Activated naive CD8-positive, alpha-beta T cell treated with anti-CD3 and anti-CD28 coated beads for 36 hours (primary cell): ENCODE results near the gene AXIN1. TPM values are rescaled to one million over a fixed set of nuclear protein-coding genes. Genes with fewer than 3 reads are reported as not detected.
"Not testable (repeated sequence)": the region's sequence is repeated elsewhere in the genome, so short reads cannot be mapped to it uniquely, and the experiment has no call there.

Source experiments
- DNase-seq: peaks from one replicate; pipeline ENCODE4 v3.0.0; 2021
- H3K27ac Mint-ChIP-seq: one replicate; pipeline ENCODE4 v1.8.0; 2022; ENCODE audit warnings: mild to moderate bottlenecking, moderate library complexity, mixed read lengths
- H3K27me3 Mint-ChIP-seq: one replicate; pipeline ENCODE4 v1.8.0; 2022; ENCODE audit warnings: mild to moderate bottlenecking, mixed read lengths
- H3K36me3 Mint-ChIP-seq: one replicate; pipeline ENCODE4 v1.8.0; 2021; ENCODE audit warnings: mild to moderate bottlenecking, mixed read lengths
- H3K4me1 Mint-ChIP-seq: one replicate; pipeline ENCODE4 v1.8.0; 2021; ENCODE audit warnings: mixed read lengths
- H3K4me3 Mint-ChIP-seq: one replicate; pipeline ENCODE4 v1.8.0; 2022; ENCODE audit warnings: mild to moderate bottlenecking, moderate library complexity, mixed read lengths
- H3K9me3 Mint-ChIP-seq: one replicate; pipeline ENCODE4 v1.8.0; 2022; ENCODE audit warnings: mixed read lengths
- total RNA-seq, 2 experiments: library from RNA; stranded (reverse); gene quantifications; one replicate each; pipeline ENCODE4 v1.2.3, GENCODE V29; 2021

AXIN1 gene
- total RNA-seq, 2 experiments from 2014 or later = 23.9 to 24.6 TPM

- peaks cover 29% of the 10 kb centered on the region for H3K36me3 Mint-ChIP-seq
- H3K9me3 Mint-ChIP-seq = no peaks in the 10 kb centered on the region
- H3K4me3 Mint-ChIP-seq = no peak overlapping the region
- no peaks in the 10 kb centered on the region for H3K27me3 Mint-ChIP-seq
- H3K27ac Mint-ChIP-seq = no peak overlapping the region
- DNase-seq = no peak
- H3K4me1 Mint-ChIP-seq = peaks cover 54% of the 10 kb centered on the region
Measured at GRCh38 chr16:340370-341091, 12.0 kb downstream of the AXIN1 start.

DNA sequence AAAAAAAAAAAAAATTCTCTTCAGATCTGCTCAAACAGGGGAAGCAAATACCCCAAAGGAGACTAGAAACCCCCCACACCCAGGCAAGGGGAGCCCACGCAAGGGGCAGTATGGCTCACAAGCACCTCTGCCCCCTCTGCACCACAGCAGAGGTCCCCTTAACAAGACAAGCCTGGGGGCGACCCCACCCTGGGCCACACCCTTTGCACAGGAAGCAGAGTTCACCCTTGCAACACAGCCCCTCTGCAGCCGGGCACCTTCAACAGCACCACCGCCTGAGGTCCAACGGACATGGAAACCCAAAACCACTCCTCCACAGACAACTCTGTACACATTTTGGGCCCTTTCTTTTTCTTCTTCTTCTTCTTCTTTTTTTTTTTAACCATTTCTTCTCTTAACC is 12.8 kb downstream of the AXIN1 start:
- Mint-ChIP-seq H3K4me3 (no peak overlapping the region), H3K27me3 (no peaks in the 10 kb centered on the region), H3K36me3 (peaks cover 26% of the 10 kb centered on the region), H3K9me3 (no peaks in the 10 kb centered on the region), H3K4me1 (peaks cover 54% of the 10 kb centered on the region), H3K27ac (no peak overlapping the region)
- DNase-seq = no peak

DNA sequence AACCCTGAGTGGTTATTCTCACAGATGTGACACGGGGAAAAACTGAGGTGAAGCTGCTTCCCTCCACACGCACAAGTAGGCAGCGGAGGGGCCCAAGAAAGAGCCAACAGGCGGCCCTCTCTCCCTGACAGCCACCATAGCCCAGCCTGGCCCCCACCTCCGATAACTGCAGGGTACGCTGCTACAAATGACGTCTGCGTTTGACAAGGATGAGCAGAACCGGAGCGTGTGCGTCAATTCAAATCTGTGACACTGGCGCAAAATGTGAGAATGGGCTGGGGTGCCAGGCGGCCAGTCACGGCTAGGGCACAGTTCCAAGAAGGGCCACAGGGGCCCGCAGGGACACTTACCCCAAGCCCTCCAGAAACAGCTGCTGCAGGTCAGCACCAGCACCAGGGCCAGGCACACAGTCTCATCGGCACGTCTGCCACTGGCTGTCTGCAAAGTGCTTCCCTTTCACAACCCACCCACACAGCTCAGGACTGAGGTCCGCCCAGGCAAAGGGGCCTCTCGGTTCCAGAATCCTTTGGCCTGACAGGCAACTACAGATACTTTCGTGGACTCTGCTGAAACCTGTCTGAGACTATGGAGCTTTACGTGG is 14.4 kb downstream of the AXIN1 start:
- Mint-ChIP-seq H3K4me1 (peaks cover 55% of the 10 kb centered on the region), H3K27me3 (no peaks in the 10 kb centered on the region), H3K9me3 (no peaks in the 10 kb centered on the region), H3K36me3 (peaks cover 19% of the 10 kb centered on the region), H3K27ac (no peak overlapping the region), H3K4me3 (no peak overlapping the region)
- DNase-seq = no peak

GRCh38 chr16:337437-337836 is 15.1 kb downstream of the AXIN1 start:
- Mint-ChIP-seq H3K36me3 (peaks cover 19% of the 10 kb centered on the region), H3K27ac (no peak overlapping the region), H3K4me1 (peaks cover 52% of the 10 kb centered on the region), H3K4me3 (no peak overlapping the region), H3K9me3 (no peaks in the 10 kb centered on the region), H3K27me3 (no peaks in the 10 kb centered on the region)
- no peak for DNase-seq

DNA sequence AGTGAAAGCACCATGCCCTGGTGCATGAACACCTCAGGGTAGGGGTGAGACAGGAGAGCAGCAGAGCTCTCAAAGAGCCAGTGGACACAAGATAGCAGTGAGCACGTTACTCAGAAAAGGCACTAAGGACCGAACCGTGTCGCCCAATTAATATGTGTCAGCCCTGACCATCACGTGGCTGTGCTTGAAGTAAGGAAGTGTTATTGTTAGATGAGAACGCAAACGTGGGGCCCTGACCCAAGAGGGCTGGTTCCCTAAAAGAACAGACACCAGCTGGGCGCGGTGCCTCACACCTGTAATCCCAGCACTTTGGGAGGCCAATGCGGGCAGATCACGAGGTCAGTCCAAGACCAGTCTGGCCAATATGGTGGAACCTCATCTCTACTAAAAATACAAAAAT is 16.3 kb downstream of the AXIN1 start:
- peaks cover 12% of the 10 kb centered on the region for H3K36me3 Mint-ChIP-seq
- no peak overlapping the region for H3K27ac Mint-ChIP-seq
- DNase-seq = no peak
- H3K4me3 Mint-ChIP-seq = no peak overlapping the region
- no peaks in the 10 kb centered on the region for H3K9me3 Mint-ChIP-seq
- H3K27me3 Mint-ChIP-seq = no peaks in the 10 kb centered on the region
- peaks cover 52% of the 10 kb centered on the region for H3K4me1 Mint-ChIP-seq

- H3K27me3 Mint-ChIP-seq, H3K4me3 Mint-ChIP-seq, DNase-seq, H3K27ac Mint-ChIP-seq, H3K9me3 Mint-ChIP-seq: not testable (repeated sequence)
- Mint-ChIP-seq H3K36me3 (peaks cover 11% of the 10 kb centered on the region), H3K4me1 (peaks cover 56% of the 10 kb centered on the region)
Measured at GRCh38 chr16:334861-335632, 17.5 kb downstream of the AXIN1 start.

DNA sequence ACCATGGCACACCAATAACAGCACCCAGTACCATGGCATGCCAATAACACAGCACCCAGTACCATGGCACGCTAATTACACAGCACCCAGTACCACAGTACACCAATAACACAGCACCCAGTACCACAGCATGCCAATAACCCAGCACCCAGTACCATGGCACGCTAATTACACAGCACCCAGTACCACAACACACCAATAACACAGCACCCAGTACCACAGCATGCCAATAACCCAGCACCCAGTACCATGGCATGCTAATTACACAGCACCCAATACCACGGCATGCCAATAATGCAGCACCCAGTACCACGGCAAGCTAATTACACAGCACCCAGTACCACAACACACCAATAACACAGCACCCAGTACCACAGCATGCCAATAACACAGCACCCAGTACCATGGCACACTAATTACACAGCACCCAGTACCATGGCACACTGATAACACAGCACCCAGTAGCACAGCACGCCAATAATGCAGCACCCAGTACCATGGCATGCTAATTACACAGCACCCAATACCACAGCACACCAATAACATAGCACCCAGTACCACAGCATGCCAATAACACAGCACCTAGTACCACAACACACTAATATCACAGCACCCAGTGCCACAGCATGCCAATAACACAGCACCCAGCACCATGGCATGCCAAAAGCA is 18.2 kb downstream of the AXIN1 start:
- not testable (repeated sequence) for DNase-seq, H3K4me3 Mint-ChIP-seq, H3K27me3 Mint-ChIP-seq, H3K27ac Mint-ChIP-seq, H3K9me3 Mint-ChIP-seq, H3K36me3 Mint-ChIP-seq
- H3K4me1 Mint-ChIP-seq = peaks cover 51% of the 10 kb centered on the region

DNA sequence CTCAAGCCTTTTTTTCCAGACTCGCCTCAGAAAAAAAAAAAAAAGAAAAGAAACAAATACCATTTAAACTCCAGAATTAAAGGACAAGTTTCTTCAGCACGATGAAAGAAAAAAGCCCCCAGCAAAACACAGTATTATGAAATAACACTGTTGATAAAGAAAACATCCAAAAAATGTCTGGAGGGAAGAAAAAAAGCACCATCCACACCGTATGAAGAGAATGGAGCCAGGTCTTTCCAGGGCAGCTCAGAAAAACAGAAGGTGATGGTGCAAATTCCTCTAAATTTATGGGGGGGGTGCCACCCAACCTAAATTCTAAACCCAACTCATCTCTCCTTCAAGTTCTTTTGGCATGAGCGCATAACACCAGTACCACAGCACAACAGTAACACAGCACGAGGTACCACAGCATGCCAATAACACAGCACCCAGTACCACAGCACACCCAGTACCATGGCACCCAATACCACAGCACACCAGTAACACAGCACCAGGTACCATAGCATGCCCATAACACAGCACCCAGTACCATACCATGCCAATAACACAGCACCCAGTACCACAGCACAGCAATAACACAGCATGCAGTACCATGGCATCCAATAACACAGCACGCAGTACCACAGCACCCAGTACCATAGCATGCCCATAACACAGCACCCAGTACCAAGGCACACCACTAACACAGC is 19.0 kb downstream of the AXIN1 start:
- H3K4me1 Mint-ChIP-seq = peaks cover 47% of the 10 kb centered on the region
- DNase-seq = no peak
- H3K36me3 Mint-ChIP-seq = peaks cover 2% of the 10 kb centered on the region
- H3K4me3 Mint-ChIP-seq = no peak overlapping the region
- H3K27ac Mint-ChIP-seq = no peak overlapping the region
- H3K9me3 Mint-ChIP-seq = no peaks in the 10 kb centered on the region
- H3K27me3 Mint-ChIP-seq = no peaks in the 10 kb centered on the region

DNA sequence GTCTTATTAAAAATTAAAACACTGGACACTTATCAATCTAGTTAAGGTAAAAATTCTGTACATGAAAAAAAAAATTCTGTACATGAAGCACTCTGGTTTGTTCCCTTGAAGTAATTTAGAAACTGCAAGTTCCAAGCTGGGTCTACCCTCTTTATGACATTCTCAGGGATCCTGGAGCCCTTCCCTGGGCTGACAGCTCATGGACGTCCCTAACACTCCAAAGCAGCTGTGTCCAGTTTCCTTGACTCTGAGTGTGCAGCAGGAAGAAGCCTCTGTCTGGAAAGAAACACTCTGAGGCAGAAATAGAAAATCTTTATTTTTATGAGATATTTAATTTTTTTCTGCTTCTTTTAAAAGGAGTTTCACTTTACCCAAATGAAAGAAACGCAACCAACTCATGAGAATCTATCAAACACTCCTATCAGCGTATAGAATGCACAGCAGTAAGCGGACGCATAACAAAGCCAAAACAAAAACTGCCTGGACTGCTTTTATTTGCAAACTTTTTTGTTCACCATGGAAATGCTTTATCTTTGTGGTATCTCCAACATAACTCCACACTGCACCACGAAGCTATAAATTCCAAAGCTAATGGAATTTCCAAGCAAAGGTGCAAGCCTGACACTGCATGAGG is 21.2 kb downstream of the AXIN1 start:
- DNase-seq, H3K36me3 Mint-ChIP-seq, H3K27ac Mint-ChIP-seq, H3K9me3 Mint-ChIP-seq, H3K27me3 Mint-ChIP-seq, H3K4me3 Mint-ChIP-seq: not testable (repeated sequence)
- peaks cover 53% of the 10 kb centered on the region for H3K4me1 Mint-ChIP-seq

- peaks cover under 1% of the 10 kb centered on the region for H3K36me3 Mint-ChIP-seq
- H3K27me3 Mint-ChIP-seq = no peaks in the 10 kb centered on the region
- no peaks in the 10 kb centered on the region for H3K9me3 Mint-ChIP-seq
- no peak for DNase-seq
- no peak overlapping the region for H3K4me3 Mint-ChIP-seq
- peaks cover 51% of the 10 kb centered on the region for H3K4me1 Mint-ChIP-seq
- no peak overlapping the region for H3K27ac Mint-ChIP-seq
Measured at GRCh38 chr16:330741-331140, 21.8 kb downstream of the AXIN1 start.

GRCh38 chr16:325375-326145 is 27.0 kb downstream of the AXIN1 start:
- Mint-ChIP-seq H3K36me3 (peaks cover 8% of the 10 kb centered on the region), H3K9me3 (no peaks in the 10 kb centered on the region), H3K4me3 (peak overlapping the region; percentile 62), H3K4me1 (peaks cover 43% of the 10 kb centered on the region), H3K27me3 (no peaks in the 10 kb centered on the region), H3K27ac (peak overlapping the region; percentile 71)
- no peak for DNase-seq

- Mint-ChIP-seq H3K27me3 (no peaks in the 10 kb centered on the region), H3K4me3 (peak overlapping the region; percentile 62), H3K27ac (peak overlapping the region; percentile 71), H3K36me3 (peaks cover 8% of the 10 kb centered on the region), H3K4me1 (peaks cover 48% of the 10 kb centered on the region), H3K9me3 (no peaks in the 10 kb centered on the region)
- peak; percentile 58 for DNase-seq
Measured at GRCh38 chr16:324451-325334, 27.8 kb downstream of the AXIN1 start.

GRCh38 chr16:324201-324450 is 28.4 kb downstream of the AXIN1 start:
- Mint-ChIP-seq H3K4me1 (peaks cover 51% of the 10 kb centered on the region), H3K4me3 (no peak overlapping the region), H3K36me3 (peaks cover 9% of the 10 kb centered on the region), H3K27ac (peak overlapping the region; percentile 71), H3K27me3 (no peaks in the 10 kb centered on the region), H3K9me3 (no peaks in the 10 kb centered on the region)
- no peak for DNase-seq
